OCI-LY1 (cell line): Measurements from ENCODE around the gene MAGEC1.

Experiments
- H2AFZ ChIP-seq: fragments of 200-600 bp; sonication (generic), shearing (Covaris generic); 2 replicates; pipeline ENCODE4 v1.6.0; 2014; ENCODE audit warnings: antibody characterized with exemption, mild to moderate bottlenecking, low read length
- H3F3A ChIP-seq: fragments of 200-600 bp; sonication (generic), shearing (Covaris generic); 2 replicates; pipeline ENCODE4 v1.6.0; 2014; ENCODE audit warnings: mild to moderate bottlenecking, antibody characterized with exemption, low read length, moderate library complexity; ENCODE audit not compliant: insufficient read depth
- H3K27ac ChIP-seq: fragments of 200-600 bp; sonication (generic); 2 replicates; pipeline ENCODE4 v1.5.1; 2014; ENCODE audit warnings: low read length, mixed run types, mild to moderate bottlenecking, low read depth; ENCODE audit not compliant: poor library complexity, severe bottlenecking
- H3K27me3 ChIP-seq: fragments of 200-600 bp; sonication (generic); 2 replicates; pipeline ENCODE4 v1.6.0; 2014; ENCODE audit warnings: antibody characterized with exemption, mild to moderate bottlenecking, low read length, moderate library complexity; ENCODE audit not compliant: insufficient read depth
- H3K36me3 ChIP-seq: fragments of 200-600 bp; sonication (generic); 2 replicates; pipeline ENCODE4 v1.6.1; 2014; ENCODE audit warnings: mild to moderate bottlenecking, antibody characterized with exemption, low read length, moderate library complexity, mixed read lengths; ENCODE audit not compliant: insufficient read depth
- H3K4me1 ChIP-seq: fragments of 200-600 bp; sonication (generic); 2 replicates; pipeline ENCODE4 v1.5.1; 2014; ENCODE audit warnings: mild to moderate bottlenecking, low read length, moderate library complexity; ENCODE audit not compliant: insufficient read depth, severe bottlenecking
- H3K4me2 ChIP-seq: fragments of 200-600 bp; sonication (generic), shearing (Covaris generic); 2 replicates; pipeline ENCODE4 v1.6.1; 2014; ENCODE audit warnings: low read length
- H3K4me3 ChIP-seq: fragments of 200-600 bp; sonication (generic); 2 replicates; pipeline ENCODE4 v1.5.1; 2014; ENCODE audit warnings: low read length, low read depth, mild to moderate bottlenecking, mixed read lengths; ENCODE audit not compliant: poor library complexity, severe bottlenecking
- H3K79me2 ChIP-seq: fragments of 200-600 bp; shearing (Covaris generic); 2 replicates; pipeline ENCODE4 v1.6.1; 2016; ENCODE audit warnings: mixed run types, low read length, mixed read lengths; ENCODE audit not compliant: insufficient read depth
- H3K9ac ChIP-seq: fragments of 200-600 bp; sonication (generic), shearing (Covaris generic); 2 replicates; pipeline ENCODE4 v1.6.1; 2014; ENCODE audit warnings: mild to moderate bottlenecking, low read length, mixed read lengths
- H3K9me2 ChIP-seq: fragments of 200-600 bp; sonication (generic), shearing (Covaris generic); 2 replicates; pipeline ENCODE4 v1.6.1; 2014; ENCODE audit warnings: low read depth, mild to moderate bottlenecking, low read length, mixed read lengths
- H3K9me3 ChIP-seq: fragments of 200-600 bp; shearing (Covaris generic); 2 replicates; pipeline ENCODE4 v1.6.1; 2014; ENCODE audit warnings: low read length, mixed read lengths
- H4K20me1 ChIP-seq: fragments of 200-600 bp; sonication (generic), shearing (Covaris generic); 2 replicates; pipeline ENCODE4 v1.6.0; 2016; ENCODE audit warnings: mild to moderate bottlenecking, low read length; ENCODE audit not compliant: insufficient read depth
- EZH2 ChIP-seq: fragments of 200-600 bp; sonication (generic), shearing (Covaris generic); IDR thresholded peaks from 2 replicates; pipeline ENCODE4 v1.8.0; 2017; ENCODE audit warnings: borderline replicate concordance, mixed run types, mild to moderate bottlenecking, antibody characterized with exemption, low read length, moderate library complexity, mixed read lengths
- TF ChIP-seq, protein P1 (sequence below): fragments of 200-600 bp; sonication (generic), shearing (Covaris generic); IDR thresholded peaks from 2 replicates; pipeline ENCODE4 v1.5.1; 2017; ENCODE audit warnings: mild to moderate bottlenecking, antibody characterized with exemption, low read length, moderate library complexity, mixed read lengths

The MAGEC1 gene

DNA sequence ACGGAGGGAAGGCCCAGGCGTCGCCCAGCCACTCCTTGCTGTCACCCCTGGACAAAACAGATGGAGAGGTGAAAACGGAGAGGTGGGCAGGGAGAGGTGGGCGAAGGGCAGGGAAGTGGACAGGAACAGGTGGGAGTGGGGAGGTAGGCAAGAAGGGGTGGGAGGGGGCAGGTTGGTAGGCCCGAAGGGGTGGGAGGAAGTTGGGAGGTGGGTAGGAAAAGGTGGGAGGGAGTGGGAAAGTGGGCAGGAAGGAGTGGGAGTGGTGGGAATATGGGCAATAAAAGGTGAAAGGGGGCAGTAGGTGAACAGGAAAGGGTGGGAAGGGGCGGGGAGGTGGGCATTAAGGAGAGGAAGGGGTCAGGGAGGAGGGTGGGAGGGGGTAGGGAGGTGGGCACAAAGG, 9.0 kb upstream of the MAGEC1 start:
- no peaks in the 10 kb centered on the region for H3F3A ChIP-seq
- H3K9ac ChIP-seq, result no peak overlapping the region
- H3K9me2 ChIP-seq, result no peaks in the 10 kb centered on the region
- no peak overlapping the region for H2AFZ ChIP-seq
- TF ChIP-seq, protein P1, sequence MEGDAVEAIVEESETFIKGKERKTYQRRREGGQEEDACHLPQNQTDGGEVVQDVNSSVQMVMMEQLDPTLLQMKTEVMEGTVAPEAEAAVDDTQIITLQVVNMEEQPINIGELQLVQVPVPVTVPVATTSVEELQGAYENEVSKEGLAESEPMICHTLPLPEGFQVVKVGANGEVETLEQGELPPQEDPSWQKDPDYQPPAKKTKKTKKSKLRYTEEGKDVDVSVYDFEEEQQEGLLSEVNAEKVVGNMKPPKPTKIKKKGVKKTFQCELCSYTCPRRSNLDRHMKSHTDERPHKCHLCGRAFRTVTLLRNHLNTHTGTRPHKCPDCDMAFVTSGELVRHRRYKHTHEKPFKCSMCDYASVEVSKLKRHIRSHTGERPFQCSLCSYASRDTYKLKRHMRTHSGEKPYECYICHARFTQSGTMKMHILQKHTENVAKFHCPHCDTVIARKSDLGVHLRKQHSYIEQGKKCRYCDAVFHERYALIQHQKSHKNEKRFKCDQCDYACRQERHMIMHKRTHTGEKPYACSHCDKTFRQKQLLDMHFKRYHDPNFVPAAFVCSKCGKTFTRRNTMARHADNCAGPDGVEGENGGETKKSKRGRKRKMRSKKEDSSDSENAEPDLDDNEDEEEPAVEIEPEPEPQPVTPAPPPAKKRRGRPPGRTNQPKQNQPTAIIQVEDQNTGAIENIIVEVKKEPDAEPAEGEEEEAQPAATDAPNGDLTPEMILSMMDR, result no peak
- TF ChIP-seq EZH2, result no peak
- H3K9me3 ChIP-seq, result no peaks in the 10 kb centered on the region
- H3K79me2 ChIP-seq, result no peaks in the 10 kb centered on the region
- no peak overlapping the region for H3K4me3 ChIP-seq
- no peak overlapping the region for H3K4me2 ChIP-seq
- no peaks in the 10 kb centered on the region for H3K4me1 ChIP-seq
- H3K36me3 ChIP-seq, result no peaks in the 10 kb centered on the region
- no peaks in the 10 kb centered on the region for H4K20me1 ChIP-seq
- no peaks in the 10 kb centered on the region for H3K27me3 ChIP-seq
- no peak overlapping the region for H3K27ac ChIP-seq

DNA sequence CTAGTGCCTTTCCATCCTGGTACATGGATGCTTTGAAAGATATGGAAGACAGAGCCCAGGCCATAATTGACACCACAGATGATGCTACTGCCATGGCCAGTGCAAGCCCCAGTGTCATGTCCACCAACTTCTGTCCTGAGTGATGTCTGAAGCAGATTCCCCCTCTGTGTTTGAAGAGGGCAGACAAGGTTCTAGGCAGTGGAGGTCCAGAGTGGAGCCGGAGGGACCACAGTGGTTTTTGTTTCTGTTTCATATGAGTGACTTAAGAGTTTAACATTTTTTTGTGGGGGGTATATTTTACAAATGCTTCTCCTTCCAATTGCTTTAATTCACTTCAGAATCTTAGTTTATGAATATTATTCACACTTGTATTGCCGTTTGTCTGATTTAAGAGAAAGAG, 6.0 kb upstream of the MAGEC1 start:
- Histone ChIP-seq H3F3A (no peaks in the 10 kb centered on the region), H3K79me2 (no peaks in the 10 kb centered on the region), H3K4me1 (no peaks in the 10 kb centered on the region), H3K27me3 (no peaks in the 10 kb centered on the region), H4K20me1 (no peaks in the 10 kb centered on the region), H3K9me2 (no peaks in the 10 kb centered on the region), H3K27ac (no peak overlapping the region), H3K9me3 (no peaks in the 10 kb centered on the region), H3K4me2 (no peak overlapping the region), H3K36me3 (no peaks in the 10 kb centered on the region), H3K9ac (no peak overlapping the region), H2AFZ (no peak overlapping the region), H3K4me3 (no peak overlapping the region)
- TF ChIP-seq, protein P1, result no peak
- TF ChIP-seq EZH2, result no peak

DNA sequence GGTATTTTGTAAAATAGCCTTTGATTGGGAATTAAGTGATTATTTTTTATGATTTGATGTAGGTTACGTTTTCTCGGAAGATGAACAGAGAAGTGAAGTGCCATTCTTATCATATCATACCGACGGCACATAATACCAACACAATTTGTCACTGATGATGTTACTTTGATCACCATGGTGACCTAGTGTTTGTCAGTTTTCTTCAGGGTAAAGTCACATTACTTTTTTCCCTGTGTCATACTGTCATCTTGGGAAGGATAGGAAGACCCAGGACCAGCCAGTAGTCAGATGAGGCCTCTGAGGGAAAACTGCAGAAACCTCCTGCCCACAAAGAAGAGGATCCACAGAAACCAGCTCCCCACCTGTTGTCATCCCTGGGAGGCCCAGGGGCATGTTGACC, 1.3 kb upstream of the MAGEC1 start:
- no peak overlapping the region for H3K9ac ChIP-seq
- no peaks in the 10 kb centered on the region for H3K79me2 ChIP-seq
- no peak for TF ChIP-seq EZH2
- TF ChIP-seq, protein P1, result no peak
- H3K4me2 ChIP-seq, result no peak overlapping the region
- H3K9me3 ChIP-seq, result no peaks in the 10 kb centered on the region
- H3K4me3 ChIP-seq, result no peak overlapping the region
- no peak overlapping the region for H3K27ac ChIP-seq
- no peaks in the 10 kb centered on the region for H3K4me1 ChIP-seq
- H2AFZ ChIP-seq, result no peak overlapping the region
- H4K20me1 ChIP-seq, result no peaks in the 10 kb centered on the region
- no peaks in the 10 kb centered on the region for H3F3A ChIP-seq
- H3K36me3 ChIP-seq, result no peaks in the 10 kb centered on the region
- no peaks in the 10 kb centered on the region for H3K9me2 ChIP-seq
- no peaks in the 10 kb centered on the region for H3K27me3 ChIP-seq
